ENCODE data around the gene SPDYA.

SPDYA gene

DNA sequence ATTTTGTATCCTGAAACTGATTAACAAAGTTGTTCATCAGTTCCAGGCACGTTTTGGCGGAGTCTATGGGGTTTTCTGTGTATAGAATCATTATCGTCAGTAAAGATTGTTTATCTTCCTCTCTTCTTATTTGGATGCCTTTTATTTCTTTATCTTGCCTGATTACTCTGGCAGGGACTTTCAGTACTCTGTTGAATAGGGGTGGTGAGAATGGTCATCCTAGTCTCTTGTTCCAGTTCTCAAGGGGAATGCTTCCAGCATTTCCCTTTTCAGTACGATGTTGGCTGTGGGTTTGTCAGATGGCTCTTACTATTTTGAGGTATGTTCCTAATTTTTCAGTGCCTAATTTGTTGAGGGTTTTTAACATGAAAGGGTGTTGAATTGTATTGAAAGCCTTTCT is 14.0 kb upstream of the SPDYA start:
- TF ChIP-seq, protein P1, sequence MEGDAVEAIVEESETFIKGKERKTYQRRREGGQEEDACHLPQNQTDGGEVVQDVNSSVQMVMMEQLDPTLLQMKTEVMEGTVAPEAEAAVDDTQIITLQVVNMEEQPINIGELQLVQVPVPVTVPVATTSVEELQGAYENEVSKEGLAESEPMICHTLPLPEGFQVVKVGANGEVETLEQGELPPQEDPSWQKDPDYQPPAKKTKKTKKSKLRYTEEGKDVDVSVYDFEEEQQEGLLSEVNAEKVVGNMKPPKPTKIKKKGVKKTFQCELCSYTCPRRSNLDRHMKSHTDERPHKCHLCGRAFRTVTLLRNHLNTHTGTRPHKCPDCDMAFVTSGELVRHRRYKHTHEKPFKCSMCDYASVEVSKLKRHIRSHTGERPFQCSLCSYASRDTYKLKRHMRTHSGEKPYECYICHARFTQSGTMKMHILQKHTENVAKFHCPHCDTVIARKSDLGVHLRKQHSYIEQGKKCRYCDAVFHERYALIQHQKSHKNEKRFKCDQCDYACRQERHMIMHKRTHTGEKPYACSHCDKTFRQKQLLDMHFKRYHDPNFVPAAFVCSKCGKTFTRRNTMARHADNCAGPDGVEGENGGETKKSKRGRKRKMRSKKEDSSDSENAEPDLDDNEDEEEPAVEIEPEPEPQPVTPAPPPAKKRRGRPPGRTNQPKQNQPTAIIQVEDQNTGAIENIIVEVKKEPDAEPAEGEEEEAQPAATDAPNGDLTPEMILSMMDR (IDR thresholded peaks at IDR 0.05; ENCODE audit: low read length), result no peak
- no peak for TF ChIP-seq EZH2 (optimal IDR thresholded peaks at IDR 0.05; ENCODE audit: low read depth, low read length)
- TF ChIP-seq EZH2phosphoT487 (IDR thresholded peaks at IDR 0.05; ENCODE audit: low read length), result no peak
- no peak overlapping the region for H3K4me3 ChIP-seq (ENCODE audit: low read length)
- no peak overlapping the region for H2AFZ ChIP-seq (ENCODE audit: low read length)
- DNase-seq, result no peak
- H3K9ac ChIP-seq (ENCODE audit: low read length), result no peak overlapping the region
- no peaks in the 10 kb centered on the region for H3K9me3 ChIP-seq (replicated peaks; ENCODE audit: insufficient read depth, low read length)
- H3K27me3 ChIP-seq (replicated peaks; ENCODE audit: insufficient read depth, low read length), result no peaks in the 10 kb centered on the region
- H3K9me2 ChIP-seq (replicated peaks; ENCODE audit: insufficient read depth, low read length), result no peaks in the 10 kb centered on the region
- H3K4me1 ChIP-seq (ENCODE audit: low read length), result no peaks in the 10 kb centered on the region
- peaks cover 16% of the 10 kb centered on the region; the same call in 1 of the 2 replicates for H4K20me1 ChIP-seq (ENCODE audit: insufficient read depth, low read length)
- H3K27ac ChIP-seq (ENCODE audit: low read length), result no peak overlapping the region
- no peaks in the 10 kb centered on the region for H3F3A ChIP-seq (ENCODE audit: insufficient read depth, low read length)
- peaks cover 8% of the 10 kb centered on the region for H3K36me3 ChIP-seq (replicated peaks; ENCODE audit: insufficient read depth, low read length)
- peaks cover 46% of the 10 kb centered on the region for H3K79me2 ChIP-seq (ENCODE audit: low read length)
- H3K4me2 ChIP-seq (ENCODE audit: low read depth, low read length), result no peak overlapping the region

- Histone ChIP-seq H3K79me2 (ENCODE audit: low read length) (peaks cover 17% of the 10 kb centered on the region), H2AFZ (ENCODE audit: low read length) (no peak overlapping the region), H3K9me3 (replicated peaks; ENCODE audit: insufficient read depth, low read length) (no peaks in the 10 kb centered on the region), H3K36me3 (replicated peaks; ENCODE audit: insufficient read depth, low read length) (peaks cover 9% of the 10 kb centered on the region), H3K27ac (ENCODE audit: low read length) (no peak overlapping the region), H3K4me1 (ENCODE audit: low read length) (no peaks in the 10 kb centered on the region), H3K9me2 (replicated peaks; ENCODE audit: insufficient read depth, low read length) (no peaks in the 10 kb centered on the region), H3K27me3 (replicated peaks; ENCODE audit: insufficient read depth, low read length) (no peaks in the 10 kb centered on the region), H3K4me2 (ENCODE audit: low read depth, low read length) (no peak overlapping the region), H3F3A (ENCODE audit: insufficient read depth, low read length) (no peaks in the 10 kb centered on the region), H3K9ac (ENCODE audit: low read length) (no peak overlapping the region), H4K20me1 (ENCODE audit: insufficient read depth, low read length) (peaks cover 15% of the 10 kb centered on the region; the same call in 1 of the 2 replicates), H3K4me3 (ENCODE audit: low read length) (no peak overlapping the region)
- TF ChIP-seq, protein P1 (IDR thresholded peaks at IDR 0.05; ENCODE audit: low read length), result no peak
- no peak for TF ChIP-seq EZH2 (optimal IDR thresholded peaks at IDR 0.05; ENCODE audit: low read depth, low read length)
- TF ChIP-seq EZH2phosphoT487 (IDR thresholded peaks at IDR 0.05; ENCODE audit: low read length), result no peak
- DNase-seq, result no peak
These were observed 8.9 kb upstream of the SPDYA start for GRCh38 chr2:28801726-28802125.

- H3K4me2 ChIP-seq (ENCODE audit: low read depth, low read length), result no peak overlapping the region
- H3F3A ChIP-seq (ENCODE audit: insufficient read depth, low read length), result no peaks in the 10 kb centered on the region
- peaks cover 5% of the 10 kb centered on the region; the same call in 1 of the 2 replicates for H3K79me2 ChIP-seq (ENCODE audit: low read length)
- no peaks in the 10 kb centered on the region for H3K9me3 ChIP-seq (replicated peaks; ENCODE audit: insufficient read depth, low read length)
- H3K4me3 ChIP-seq (ENCODE audit: low read length), result no peak overlapping the region
- no peak overlapping the region for H3K9ac ChIP-seq (ENCODE audit: low read length)
- H3K36me3 ChIP-seq (replicated peaks; ENCODE audit: insufficient read depth, low read length), result peaks cover 9% of the 10 kb centered on the region
- DNase-seq, result no peak
- H3K4me1 ChIP-seq (ENCODE audit: low read length), result no peaks in the 10 kb centered on the region
- no peaks in the 10 kb centered on the region for H3K27me3 ChIP-seq (replicated peaks; ENCODE audit: insufficient read depth, low read length)
- H2AFZ ChIP-seq (ENCODE audit: low read length), result no peak overlapping the region
- no peak overlapping the region for H3K27ac ChIP-seq (ENCODE audit: low read length)
- H3K9me2 ChIP-seq (replicated peaks; ENCODE audit: insufficient read depth, low read length), result no peaks in the 10 kb centered on the region
- TF ChIP-seq, protein P1 (IDR thresholded peaks at IDR 0.05; ENCODE audit: low read length), result no peak
- TF ChIP-seq EZH2 (optimal IDR thresholded peaks at IDR 0.05; ENCODE audit: low read depth, low read length), result no peak
- TF ChIP-seq EZH2phosphoT487 (IDR thresholded peaks at IDR 0.05; ENCODE audit: low read length), result no peak
- H4K20me1 ChIP-seq (ENCODE audit: insufficient read depth, low read length), result 0 out of 2 replicates have a peak, but pooled peaks cover 2% of the 10 kb centered on the region
These were observed 7.6 kb upstream of the SPDYA start for GRCh38 chr2:28802975-28803429.

Data from MM.1S (cell line).